HG02981 (cell line): ENCODE results near the gene EPHB2.

Source experiments
- ATAC-seq: cut with Tn5 transposase; IDR thresholded peaks from one replicate; pipeline ENCODE4 v1.9.1; 2021; ENCODE audit warnings: mild to moderate bottlenecking, moderate library complexity; ENCODE audit not compliant: unreplicated experiment

EPHB2 gene

GRCh38 chr1:22852144-22852655, 141.6 kb downstream of the EPHB2 start:
- no peak for ATAC-seq

- no peak for ATAC-seq
Measured at GRCh38 chr1:22853651-22854185, 143.1 kb downstream of the EPHB2 start.

GRCh38 chr1:22854688-22855565, 144.3 kb downstream of the EPHB2 start:
- no peak for ATAC-seq

GRCh38 chr1:22855668-22856606, 145.3 kb downstream of the EPHB2 start:
- no peak for ATAC-seq

GRCh38 chr1:22857661-22858060, 147.0 kb downstream of the EPHB2 start:
- ATAC-seq = no peak

GRCh38 chr1:22860414-22860800, 149.8 kb downstream of the EPHB2 start:
- no peak for ATAC-seq

- no peak for ATAC-seq
Measured at GRCh38 chr1:22860883-22861385, 150.3 kb downstream of the EPHB2 start.

- no peak for ATAC-seq
Measured at GRCh38 chr1:22861764-22862440, 151.3 kb downstream of the EPHB2 start.

- ATAC-seq = no peak
Measured at GRCh38 chr1:22862752-22863151, 152.1 kb downstream of the EPHB2 start.

- ATAC-seq = no peak
Measured at GRCh38 chr1:22863766-22864165, 153.1 kb downstream of the EPHB2 start.

GRCh38 chr1:22864886-22865285, 154.2 kb downstream of the EPHB2 start:
- ATAC-seq = no peak

GRCh38 chr1:22865736-22866135, 155.1 kb downstream of the EPHB2 start:
- no peak for ATAC-seq

- no peak for ATAC-seq
Measured at GRCh38 chr1:22866868-22867267, 156.2 kb downstream of the EPHB2 start.

- no peak for ATAC-seq
Measured at GRCh38 chr1:22868331-22868730, 157.7 kb downstream of the EPHB2 start.

GRCh38 chr1:22869325-22869724, 158.7 kb downstream of the EPHB2 start:
- no peak for ATAC-seq

GRCh38 chr1:22870201-22870871, 159.7 kb downstream of the EPHB2 start:
- no peak for ATAC-seq

- no peak for ATAC-seq
Measured at GRCh38 chr1:22872981-22873664, 162.5 kb downstream of the EPHB2 start.

GRCh38 chr1:22874785-22875184, 164.1 kb downstream of the EPHB2 start:
- ATAC-seq = no peak

GRCh38 chr1:22875241-22875640, 164.6 kb downstream of the EPHB2 start:
- ATAC-seq = no peak
